Measurements from ENCODE around the gene MYO1D.

The MYO1D gene

GRCh38 chr17:32497431-32498205, 379.3 kb downstream of the MYO1D start:
- TF ChIP-seq ISL1 (CRISPR knock-in tag; IDR thresholded peaks at IDR 0.05) (no peak), ZNF8 (CRISPR knock-in tag; IDR thresholded peaks at IDR 0.05) (no peak), ZNF565 (CRISPR knock-in tag; conservative IDR thresholded peaks at IDR 0.05; ENCODE audit: low read depth) (no peak), ZNF70 (CRISPR knock-in tag; IDR thresholded peaks at IDR 0.05) (no peak), TOX (CRISPR knock-in tag; IDR thresholded peaks at IDR 0.05; ENCODE audit: borderline replicate concordance) (no peak), POU6F1 (CRISPR knock-in tag; IDR thresholded peaks at IDR 0.05; ENCODE audit: borderline replicate concordance, low read depth) (no peak), SNAI2 (CRISPR knock-in tag; IDR thresholded peaks at IDR 0.05) (no peak), OSR1 (CRISPR knock-in tag; IDR thresholded peaks at IDR 0.05) (no peak), TSHZ2 (CRISPR knock-in tag; IDR thresholded peaks at IDR 0.05) (no peak), TCF4 (CRISPR knock-in tag; IDR thresholded peaks at IDR 0.05; ENCODE audit: borderline replicate concordance) (no peak), PATZ1 (CRISPR knock-in tag; IDR thresholded peaks at IDR 0.05; ENCODE audit: borderline replicate concordance) (no peak), RARB (CRISPR knock-in tag; IDR thresholded peaks at IDR 0.05) (no peak), CREB5 (CRISPR knock-in tag; IDR thresholded peaks at IDR 0.05; ENCODE audit: low read depth) (no peak), PPARA (CRISPR knock-in tag; IDR thresholded peaks at IDR 0.05; ENCODE audit: borderline replicate concordance) (no peak), CSRNP3 (CRISPR knock-in tag; IDR thresholded peaks at IDR 0.05) (no peak), ARNTL (CRISPR knock-in tag; IDR thresholded peaks at IDR 0.05; ENCODE audit: borderline replicate concordance, low read depth) (no peak), GLIS3 (CRISPR knock-in tag; IDR thresholded peaks at IDR 0.05) (no peak), ZFP30 (CRISPR knock-in tag; IDR thresholded peaks at IDR 0.05) (no peak), CSDC2 (CRISPR knock-in tag; IDR thresholded peaks at IDR 0.05) (no peak), ZFP3 (CRISPR knock-in tag; IDR thresholded peaks at IDR 0.05) (no peak)

GRCh38 chr17:32496395-32497073, 380.4 kb downstream of the MYO1D start:
- peak; percentile 73 for ATAC-seq
- TF ChIP-seq TSHZ2 (CRISPR knock-in tag; IDR thresholded peaks at IDR 0.05) (no peak), OSR1 (CRISPR knock-in tag; IDR thresholded peaks at IDR 0.05) (no peak), POU6F1 (CRISPR knock-in tag; IDR thresholded peaks at IDR 0.05; ENCODE audit: borderline replicate concordance, low read depth) (no peak), GLIS3 (CRISPR knock-in tag; IDR thresholded peaks at IDR 0.05) (no peak), PATZ1 (CRISPR knock-in tag; IDR thresholded peaks at IDR 0.05; ENCODE audit: borderline replicate concordance) (no peak), ZC3H10 (CRISPR knock-in tag; IDR thresholded peaks at IDR 0.05) (no peak), ISL1 (CRISPR knock-in tag; IDR thresholded peaks at IDR 0.05) (no peak), BACH2 (CRISPR knock-in tag; IDR thresholded peaks at IDR 0.05; ENCODE audit: borderline replicate concordance) (no peak), TOX (CRISPR knock-in tag; IDR thresholded peaks at IDR 0.05; ENCODE audit: borderline replicate concordance) (no peak), RARB (CRISPR knock-in tag; IDR thresholded peaks at IDR 0.05) (no peak)

More at GRCh38 chr17:32497431-32498205, 379.3 kb downstream of the MYO1D start:
- peak; percentile 24; the same call in 1 of the 3 replicates for ATAC-seq
